ENCODE data around the gene C3orf52. TPM values are rescaled to one million over a fixed set of nuclear protein-coding genes. Genes with fewer than 3 reads are reported as not detected.
"Not testable (repeated sequence)": the region's sequence is repeated elsewhere in the genome, so short reads cannot be mapped to it uniquely, and the experiment has no call there.

The C3orf52 gene
- total and polyA plus RNA-seq, 9 donors = 4.4 to 8.1 (median 5.7) TPM

- Histone ChIP-seq H3K4me3 (ENCODE audit: low read length) (no peak overlapping the region), H3K4me1 (ENCODE audit: control insufficient read depth, insufficient read depth, low read length) (no peaks in the 10 kb centered on the region), H3K9me3 (replicated peaks; ENCODE audit: control insufficient read depth, low read depth, low read length) (no peaks in the 10 kb centered on the region), H3K27me3 (ENCODE audit: control insufficient read depth, insufficient read depth, low read length) (no peaks in the 10 kb centered on the region), H3K27ac (ENCODE audit: low read length) (no peak overlapping the region), H3K36me3 (ENCODE audit: control insufficient read depth, insufficient read depth, low read length) (no peaks in the 10 kb centered on the region)
- DNase-seq = no peak
- WGBS (ENCODE audit: insufficient coverage) = no CpG with 5 or more reads among the region's 1 CpG
Observed at GRCh38 chr3:112053229-112053628, 33.0 kb upstream of the C3orf52 start.

- 80% methylated on average over 1 of the region's 6 CpGs for WGBS (ENCODE audit: insufficient coverage)
- no peaks in the 10 kb centered on the region for H3K36me3 ChIP-seq (ENCODE audit: control insufficient read depth, insufficient read depth, low read length)
- H3K27me3 ChIP-seq (ENCODE audit: control insufficient read depth, insufficient read depth, low read length) = no peaks in the 10 kb centered on the region
- H3K4me1 ChIP-seq (ENCODE audit: control insufficient read depth, insufficient read depth, low read length) = no peaks in the 10 kb centered on the region
- H3K9me3 ChIP-seq (replicated peaks; ENCODE audit: control insufficient read depth, low read depth, low read length) = no peaks in the 10 kb centered on the region
- DNase-seq = no peak
- H3K27ac ChIP-seq (ENCODE audit: low read length) = no peak overlapping the region
- no peak overlapping the region for H3K4me3 ChIP-seq (ENCODE audit: low read length)
Observed at GRCh38 chr3:112056451-112056929, 29.7 kb upstream of the C3orf52 start.

GRCh38 chr3:112059497-112059896 is 26.7 kb upstream of the C3orf52 start:
- Histone ChIP-seq H3K9me3 (replicated peaks; ENCODE audit: control insufficient read depth, low read depth, low read length) (no peaks in the 10 kb centered on the region), H3K27ac (ENCODE audit: low read length) (no peak overlapping the region), H3K4me1 (ENCODE audit: control insufficient read depth, insufficient read depth, low read length) (no peaks in the 10 kb centered on the region), H3K36me3 (ENCODE audit: control insufficient read depth, insufficient read depth, low read length) (no peaks in the 10 kb centered on the region), H3K4me3 (ENCODE audit: low read length) (no peak overlapping the region), H3K27me3 (ENCODE audit: control insufficient read depth, insufficient read depth, low read length) (no peaks in the 10 kb centered on the region)
- DNase-seq = no peak
- 83% methylated on average over 1 of the region's 1 CpG for WGBS (ENCODE audit: insufficient coverage)

- no peaks in the 10 kb centered on the region for H3K27me3 ChIP-seq (ENCODE audit: control insufficient read depth, insufficient read depth, low read length)
- no CpG with 5 or more reads among the region's 3 CpGs for WGBS (ENCODE audit: insufficient coverage)
- H3K36me3 ChIP-seq (ENCODE audit: control insufficient read depth, insufficient read depth, low read length) = no peaks in the 10 kb centered on the region
- H3K4me1 ChIP-seq (ENCODE audit: control insufficient read depth, insufficient read depth, low read length) = no peaks in the 10 kb centered on the region
- no peaks in the 10 kb centered on the region for H3K9me3 ChIP-seq (replicated peaks; ENCODE audit: control insufficient read depth, low read depth, low read length)
- no peak for DNase-seq
- H3K27ac ChIP-seq (ENCODE audit: low read length) = no peak overlapping the region
- no peak overlapping the region for H3K4me3 ChIP-seq (ENCODE audit: low read length)
Observed at GRCh38 chr3:112061152-112061551, 25.0 kb upstream of the C3orf52 start.

- H3K36me3 ChIP-seq (ENCODE audit: control insufficient read depth, insufficient read depth, low read length); H3K4me1 ChIP-seq (ENCODE audit: control insufficient read depth, insufficient read depth, low read length); H3K27me3 ChIP-seq (ENCODE audit: control insufficient read depth, insufficient read depth, low read length); H3K4me3 ChIP-seq (ENCODE audit: low read length); DNase-seq; H3K9me3 ChIP-seq (replicated peaks; ENCODE audit: control insufficient read depth, low read depth, low read length); H3K27ac ChIP-seq (ENCODE audit: low read length): not testable (repeated sequence)
- WGBS (ENCODE audit: insufficient coverage) = 89% methylated on average over 6 of the region's 8 CpGs
Observed at GRCh38 chr3:112072387-112073060, 13.7 kb upstream of the C3orf52 start.

- Histone ChIP-seq H3K9me3 (replicated peaks; ENCODE audit: control insufficient read depth, low read depth, low read length) (no peaks in the 10 kb centered on the region), H3K4me3 (ENCODE audit: low read length) (no peak overlapping the region), H3K27ac (ENCODE audit: low read length) (no peak overlapping the region), H3K36me3 (ENCODE audit: control insufficient read depth, insufficient read depth, low read length) (no peaks in the 10 kb centered on the region), H3K4me1 (ENCODE audit: control insufficient read depth, insufficient read depth, low read length) (peaks cover 2% of the 10 kb centered on the region), H3K27me3 (ENCODE audit: control insufficient read depth, insufficient read depth, low read length) (peaks cover 2% of the 10 kb centered on the region)
- WGBS (ENCODE audit: insufficient coverage) = 80% methylated on average over 1 of the region's 2 CpGs
- no peak for DNase-seq
Observed at GRCh38 chr3:112074006-112074405, 12.2 kb upstream of the C3orf52 start.

- Histone ChIP-seq H3K27ac (ENCODE audit: low read length) (no peak overlapping the region), H3K27me3 (ENCODE audit: control insufficient read depth, insufficient read depth, low read length) (peaks cover 2% of the 10 kb centered on the region), H3K4me1 (ENCODE audit: control insufficient read depth, insufficient read depth, low read length) (peaks cover 2% of the 10 kb centered on the region), H3K4me3 (ENCODE audit: low read length) (no peak overlapping the region), H3K36me3 (ENCODE audit: control insufficient read depth, insufficient read depth, low read length) (no peaks in the 10 kb centered on the region), H3K9me3 (replicated peaks; ENCODE audit: control insufficient read depth, low read depth, low read length) (no peaks in the 10 kb centered on the region)
- DNase-seq = no peak
- WGBS (ENCODE audit: insufficient coverage) = 49% methylated on average over 4 of the region's 6 CpGs
Observed at GRCh38 chr3:112074616-112075497, 11.3 kb upstream of the C3orf52 start.

GRCh38 chr3:112078125-112079083 is 7.8 kb upstream of the C3orf52 start:
- WGBS (ENCODE audit: insufficient coverage) = 78% methylated on average over 5 of the region's 10 CpGs
- Histone ChIP-seq H3K27me3 (ENCODE audit: control insufficient read depth, insufficient read depth, low read length) (peaks cover 2% of the 10 kb centered on the region), H3K27ac (ENCODE audit: low read length) (no peak overlapping the region), H3K9me3 (replicated peaks; ENCODE audit: control insufficient read depth, low read depth, low read length) (no peaks in the 10 kb centered on the region), H3K36me3 (ENCODE audit: control insufficient read depth, insufficient read depth, low read length) (no peaks in the 10 kb centered on the region), H3K4me3 (ENCODE audit: low read length) (no peak overlapping the region), H3K4me1 (ENCODE audit: control insufficient read depth, insufficient read depth, low read length) (peaks cover 2% of the 10 kb centered on the region)
- DNase-seq = no peak

- no peaks in the 10 kb centered on the region for H3K36me3 ChIP-seq (ENCODE audit: control insufficient read depth, insufficient read depth, low read length)
- no peak overlapping the region for H3K27ac ChIP-seq (ENCODE audit: low read length)
- peaks cover 13% of the 10 kb centered on the region for H3K4me1 ChIP-seq (ENCODE audit: control insufficient read depth, insufficient read depth, low read length)
- WGBS (ENCODE audit: insufficient coverage) = no CpG with 5 or more reads among the region's 4 CpGs
- H3K4me3 ChIP-seq (ENCODE audit: low read length) = no peak overlapping the region
- DNase-seq = no peak
- no peaks in the 10 kb centered on the region for H3K9me3 ChIP-seq (replicated peaks; ENCODE audit: control insufficient read depth, low read depth, low read length)
- peaks cover 23% of the 10 kb centered on the region for H3K27me3 ChIP-seq (ENCODE audit: control insufficient read depth, insufficient read depth, low read length)
Observed at GRCh38 chr3:112083239-112083638, 3.0 kb upstream of the C3orf52 start.
